Neural cell (in vitro differentiated cells): ENCODE results near the gene RINT1.

Experiments used
- CTCF ChIP-seq: fragments of 450-650 bp; IDR thresholded peaks from 2 replicates; pipeline ENCODE4 v1.5.1; 2014; ENCODE audit warnings: antibody characterized with exemption, mild to moderate bottlenecking, moderate library complexity; ENCODE audit not compliant: poor library complexity, severe bottlenecking
- EZH2 ChIP-seq: fragments of 200-600, 300-800 bp; shearing (Covaris generic), sonication (generic); IDR thresholded peaks from 2 replicates; pipeline ENCODE4 v1.6.1; 2014; ENCODE audit warnings: antibody characterized with exemption, low read length, borderline replicate concordance, mild to moderate bottlenecking; ENCODE audit not compliant: insufficient read depth, poor library complexity, severe bottlenecking
- POLR2AphosphoS5 ChIP-seq: IDR thresholded peaks from 2 replicates; pipeline ENCODE4 v1.6.1; 2012
- RAD21 ChIP-seq: fragments of 450-650 bp; conservative IDR thresholded peaks from 2 replicates; pipeline ENCODE4 v1.6.1; 2014; ENCODE audit warnings: antibody characterized with exemption, mild to moderate bottlenecking, moderate library complexity
- SMC3 ChIP-seq: fragments of 450-650 bp; conservative IDR thresholded peaks from 2 replicates; pipeline ENCODE4 v1.6.1; 2014; ENCODE audit warnings: antibody characterized with exemption, mild to moderate bottlenecking, moderate library complexity; ENCODE audit not compliant: poor library complexity

DNA sequence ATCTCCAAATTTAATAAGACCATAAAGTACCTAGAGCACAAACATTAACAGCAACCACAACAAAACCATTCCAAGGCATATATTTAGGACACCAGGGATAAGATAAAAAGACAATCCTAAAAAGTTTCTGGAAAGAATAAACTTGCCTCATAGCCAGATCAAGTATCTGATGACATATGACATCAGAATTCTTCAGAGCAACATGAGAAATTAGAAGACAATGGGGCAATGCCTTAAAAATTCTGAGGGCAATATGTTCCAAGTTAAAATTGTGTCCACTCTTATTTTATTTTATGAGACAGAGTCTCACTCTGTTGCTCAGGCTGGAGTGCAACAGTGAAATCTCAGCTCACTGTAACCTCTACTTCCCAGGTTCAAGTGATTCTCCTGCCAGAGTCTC lies 46.5 kb downstream of the RINT1 start:
- TF ChIP-seq EZH2 = no peak
- no peak for TF ChIP-seq POLR2AphosphoS5
- no peak for TF ChIP-seq CTCF
- TF ChIP-seq SMC3 = no peak
- TF ChIP-seq RAD21 = no peak
